Measurements from ENCODE around the gene OCSTAMP. TPM values are rescaled to one million over a fixed set of nuclear protein-coding genes. Genes with fewer than 3 reads are reported as not detected.
A peak's percentile ranks its signal among the peaks of the same experiment; 100 is the strongest.

OCSTAMP gene
- total RNA-seq, 2 donors from 2014 or later: 0.19 TPM; not detected in 1

- peak overlapping the region in 1 of 2 donors; percentile 67 for H3K27ac Mint-ChIP-seq
- ATAC-seq: no peak
- no peaks in the 10 kb centered on the region for H3K9me3 Mint-ChIP-seq
- H3K36me3 Mint-ChIP-seq: no peaks in the 10 kb centered on the region
- DNase-seq (ENCODE audit: low spot score in 2 of 2): no peak
Observed at GRCh38 chr20:46545827-46546138, 4.7 kb downstream of the OCSTAMP start.

- peak; percentile 38 to 59 for DNase-seq (ENCODE audit: low spot score in 2 of 2)
- Mint-ChIP-seq H3K36me3 (no peaks in the 10 kb centered on the region), H3K27ac (peak overlapping the region; percentile 67 to 91), H3K9me3 (no peaks in the 10 kb centered on the region)
- peak; percentile 91 to 93 for ATAC-seq
Observed at GRCh38 chr20:46545077-46545826, 5.2 kb downstream of the OCSTAMP start.

- DNase-seq (ENCODE audit: low spot score in 2 of 2) (no peak), ATAC-seq (no peak)
- H3K27ac Mint-ChIP-seq: no peak overlapping the region
- no peaks in the 10 kb centered on the region for H3K36me3 Mint-ChIP-seq
- H3K9me3 Mint-ChIP-seq: no peaks in the 10 kb centered on the region
Observed at GRCh38 chr20:46544576-46544975, 5.9 kb downstream of the OCSTAMP start.

GRCh38 chr20:46543959-46544358, 6.5 kb downstream of the OCSTAMP start:
- Mint-ChIP-seq H3K9me3 (no peaks in the 10 kb centered on the region), H3K27ac (peak overlapping the region in 1 of 2 donors; percentile 67), H3K36me3 (no peaks in the 10 kb centered on the region)
- ATAC-seq (no peak), DNase-seq (ENCODE audit: low spot score in 2 of 2) (no peak)

- no peak for DNase-seq (ENCODE audit: low spot score in 2 of 2)
- no peak overlapping the region for H3K27ac Mint-ChIP-seq
- ATAC-seq: no peak
- H3K36me3 Mint-ChIP-seq: no peaks in the 10 kb centered on the region
- no peaks in the 10 kb centered on the region for H3K9me3 Mint-ChIP-seq
Observed at GRCh38 chr20:46543033-46543432, 7.4 kb downstream of the OCSTAMP start.

GRCh38 chr20:46541229-46541935, 9.1 kb downstream of the OCSTAMP start:
- H3K9me3 Mint-ChIP-seq: no peaks in the 10 kb centered on the region
- no peaks in the 10 kb centered on the region for H3K36me3 Mint-ChIP-seq
- ATAC-seq: no peak
- DNase-seq (ENCODE audit: low spot score in 2 of 2): no peak
- no peak overlapping the region for H3K27ac Mint-ChIP-seq

- Mint-ChIP-seq H3K9me3 (no peaks in the 10 kb centered on the region), H3K36me3 (no peaks in the 10 kb centered on the region), H3K27ac (no peak overlapping the region)
- no peak for ATAC-seq
- no peak for DNase-seq (ENCODE audit: low spot score in 2 of 2)
Observed at GRCh38 chr20:46539113-46539512, 11.3 kb downstream of the OCSTAMP start.

- Mint-ChIP-seq H3K9me3 (no peaks in the 10 kb centered on the region), H3K27ac (no peak overlapping the region), H3K36me3 (no peaks in the 10 kb centered on the region)
- no peak for ATAC-seq
- DNase-seq (ENCODE audit: low spot score in 2 of 2): no peak
Observed at GRCh38 chr20:46530640-46531039, 19.8 kb downstream of the OCSTAMP start.

GRCh38 chr20:46523696-46524328, 26.6 kb downstream of the OCSTAMP start:
- no peaks in the 10 kb centered on the region for H3K36me3 Mint-ChIP-seq
- no peak overlapping the region for H3K27ac Mint-ChIP-seq
- ATAC-seq (no peak), DNase-seq (ENCODE audit: low spot score in 2 of 2) (no peak)
- H3K9me3 Mint-ChIP-seq: no peaks in the 10 kb centered on the region

- DNase-seq (ENCODE audit: low spot score in 2 of 2): no peak
- no peak for ATAC-seq
- H3K27ac Mint-ChIP-seq: no peak overlapping the region
- H3K36me3 Mint-ChIP-seq: no peaks in the 10 kb centered on the region
- H3K9me3 Mint-ChIP-seq: no peaks in the 10 kb centered on the region
Observed at GRCh38 chr20:46523108-46523507, 27.3 kb downstream of the OCSTAMP start.

- DNase-seq (ENCODE audit: low spot score in 2 of 2): peak in 1 of 2 donors; percentile 41
- Mint-ChIP-seq H3K9me3 (no peaks in the 10 kb centered on the region), H3K36me3 (no peaks in the 10 kb centered on the region), H3K27ac (no peak overlapping the region)
- ATAC-seq: peak; percentile 73 to 84
Observed at GRCh38 chr20:46520976-46521579, 29.4 kb downstream of the OCSTAMP start.

- ATAC-seq: no peak
- DNase-seq (ENCODE audit: low spot score in 2 of 2): no peak
- no peaks in the 10 kb centered on the region for H3K9me3 Mint-ChIP-seq
- no peaks in the 10 kb centered on the region for H3K36me3 Mint-ChIP-seq
- no peak overlapping the region for H3K27ac Mint-ChIP-seq
Observed at GRCh38 chr20:46520540-46520939, 29.9 kb downstream of the OCSTAMP start.

GRCh38 chr20:46519471-46520068, 30.9 kb downstream of the OCSTAMP start:
- no peaks in the 10 kb centered on the region for H3K36me3 Mint-ChIP-seq

GRCh38 chr20:46512943-46513844, 37.3 kb downstream of the OCSTAMP start, which contains the start of gene ZNF334:
ZNF334 (minus strand) TSS chr20:46513559; CDS start chr20:46512102, 1,457 bp downstream.
- DNase-seq (ENCODE audit: low spot score in 2 of 2): peak; percentile 38 to 65
- peak; percentile 98 to 99 for ATAC-seq
- peaks cover 0 to 10% of the 10 kb centered on the region in 2 donors for H3K9me3 Mint-ChIP-seq
- peak within 1 kb of the TSS; percentile 55 to 83 for H3K27ac Mint-ChIP-seq
- peaks cover 5 to 26% of the 10 kb centered on the region in 2 donors for H3K36me3 Mint-ChIP-seq

More at GRCh38 chr20:46519471-46520068, 30.9 kb downstream of the OCSTAMP start:
- DNase-seq (ENCODE audit: low spot score in 2 of 2) (no peak), ATAC-seq (no peak)
- Mint-ChIP-seq H3K27ac (no peak overlapping the region), H3K9me3 (no peaks in the 10 kb centered on the region)

- DNase-seq (ENCODE audit: low spot score in 2 of 2) (no peak), ATAC-seq (no peak)
- H3K36me3 Mint-ChIP-seq: peaks cover 10 to 37% of the 10 kb centered on the region in 2 donors
- H3K27ac Mint-ChIP-seq: no peak overlapping the region
- H3K9me3 Mint-ChIP-seq: peaks cover 0 to 10% of the 10 kb centered on the region in 2 donors
Observed at GRCh38 chr20:46509523-46509922, 40.9 kb downstream of the OCSTAMP start.

Measured in activated naive CD4-positive, alpha-beta T cell treated with anti-CD3 and anti-CD28 coated beads, Interleukin-2, amount 50 U/mL, for 72 hours (primary cell).